Activated T-helper 2 cell treated with anti-CD3 and anti-CD28 coated beads, Interferon-gamma antibody, Interleukin-2, Interleukin-4, amounts not matched to agents 10 μg/mL and 5 μg/mL and 100 μg/mL, durations not matched to agents 14 hours and 24 hours and 36 hours (primary cell): Measurements from ENCODE around the gene FER. TPM values are rescaled to one million over a fixed set of nuclear protein-coding genes. Genes with fewer than 3 reads are reported as not detected.
"Not testable (repeated sequence)": the region's sequence is repeated elsewhere in the genome, so short reads cannot be mapped to it uniquely, and the experiment has no call there.

Experiments
- DNase-seq: peaks from one replicate; pipeline ENCODE4 v3.0.0; 2021; ENCODE audit warnings: low spot score
- H3K27ac Mint-ChIP-seq: one replicate; pipeline ENCODE4 v1.8.0; 2021; ENCODE audit warnings: mixed read lengths
- H3K27me3 Mint-ChIP-seq: one replicate; pipeline ENCODE4 v1.8.0; 2021; ENCODE audit warnings: low read depth, mixed read lengths
- H3K36me3 Mint-ChIP-seq: one replicate; pipeline ENCODE4 v1.8.0; 2021; ENCODE audit warnings: low read depth, mixed read lengths
- H3K4me1 Mint-ChIP-seq: one replicate; pipeline ENCODE4 v1.8.0; 2021; ENCODE audit warnings: low read depth, mixed read lengths
- H3K4me3 Mint-ChIP-seq: one replicate; pipeline ENCODE4 v1.8.0; 2021; ENCODE audit warnings: low read depth, mild to moderate bottlenecking, moderate library complexity, mixed read lengths
- H3K9me3 Mint-ChIP-seq: one replicate; pipeline ENCODE4 v1.8.0; 2021; ENCODE audit warnings: mixed read lengths
- intact Hi-C: fragments of 100-400 bp; cut with micrococcal nuclease; formaldehyde crosslinking; loops from one replicate; pipeline ENCODE4 v1.15.1; 2023
- total RNA-seq: library from RNA; stranded (reverse); gene quantifications from 2 replicates; pipeline ENCODE4 v1.2.3, GENCODE V29; 2022

Gene FER
- total RNA-seq, 1 donor from 2014 or later, result 7.0 TPM

DNA sequence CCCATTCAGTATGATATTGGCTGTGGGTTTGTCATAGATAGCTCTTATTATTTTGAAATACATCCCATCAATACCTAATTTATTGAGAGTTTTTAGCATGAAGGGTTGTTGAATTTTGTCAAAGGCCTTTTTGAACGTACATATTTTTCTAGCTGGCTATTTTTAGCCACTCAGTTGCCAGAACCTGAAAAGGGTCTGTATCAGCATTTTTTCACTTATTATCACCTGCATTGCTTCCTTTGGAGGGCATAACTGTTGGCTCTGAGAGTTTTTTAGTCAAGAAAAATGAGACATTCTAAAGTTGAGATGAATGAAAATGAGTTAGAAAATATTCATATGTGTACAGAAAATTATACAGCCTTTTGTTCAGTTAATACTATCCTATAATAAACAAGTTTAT is 278.0 kb downstream of the FER start:
- H3K36me3 Mint-ChIP-seq, H3K27me3 Mint-ChIP-seq, DNase-seq, H3K4me1 Mint-ChIP-seq, H3K4me3 Mint-ChIP-seq, H3K9me3 Mint-ChIP-seq, H3K27ac Mint-ChIP-seq, intact Hi-C loops: not testable (repeated sequence)

DNA sequence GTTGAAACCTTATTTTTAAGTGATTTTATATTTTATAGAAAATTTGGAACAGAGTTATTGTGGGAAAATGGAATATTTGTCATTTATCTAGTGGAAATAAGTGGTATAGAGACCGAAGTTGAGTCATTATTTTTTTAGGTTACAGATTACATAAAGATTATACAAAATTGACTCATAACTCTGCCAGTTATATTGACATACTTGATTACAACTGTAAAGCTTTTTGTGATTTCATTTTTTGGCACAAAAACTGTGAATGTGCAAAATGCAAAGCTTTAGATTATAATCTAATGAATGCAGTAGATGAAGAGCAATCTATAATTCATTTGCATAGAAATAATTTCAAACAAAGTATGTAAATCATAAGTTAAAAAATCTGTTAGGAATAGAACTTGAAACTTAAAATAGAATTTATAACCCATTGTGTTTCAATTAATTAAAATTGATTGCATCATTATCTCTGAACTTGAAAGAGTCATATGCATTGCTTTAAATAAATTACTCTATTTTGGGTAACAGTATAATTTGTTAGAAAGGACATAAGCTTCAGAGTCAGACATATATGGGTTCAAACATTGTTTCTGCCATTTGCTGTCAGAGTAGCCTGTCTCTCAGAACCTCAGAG is 280.4 kb downstream of the FER start:
- intact Hi-C loops, result no loop called here
- no peak overlapping the region for H3K4me3 Mint-ChIP-seq

DNA sequence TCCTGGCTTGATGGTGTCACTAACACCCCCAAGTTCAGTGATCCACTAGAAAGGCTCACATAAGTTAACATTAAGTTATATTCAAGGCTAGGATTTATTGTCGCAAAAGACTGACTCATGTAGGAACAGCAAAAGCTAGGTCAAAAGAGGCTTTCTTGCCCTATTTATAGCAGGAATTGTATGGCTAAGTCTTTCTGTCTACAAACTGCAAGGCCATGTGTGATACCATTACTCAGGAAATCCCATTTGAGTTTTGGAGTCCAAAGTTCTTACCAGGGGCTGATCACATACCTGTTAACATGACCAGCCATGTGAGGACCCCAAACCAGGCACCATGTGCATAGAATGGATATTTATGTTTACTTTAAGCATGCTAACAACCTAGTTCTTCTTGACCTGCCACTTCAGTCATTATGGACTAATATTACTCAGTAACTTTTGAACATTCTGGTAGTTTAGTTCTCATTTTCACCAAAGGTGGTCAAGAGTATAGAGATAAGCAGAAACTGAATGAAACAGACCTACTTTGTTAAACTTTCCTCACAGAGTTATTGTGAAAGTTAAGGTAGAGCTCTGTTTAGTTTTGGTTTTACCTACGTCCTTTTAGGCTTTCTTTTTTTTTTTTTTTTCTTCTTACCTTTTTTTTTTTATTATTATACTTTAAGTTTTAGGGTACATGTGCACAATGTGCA is 281.1 kb downstream of the FER start:
- intact Hi-C loops, result no loop called here
- Mint-ChIP-seq H3K4me1 (no peaks in the 10 kb centered on the region), H3K36me3 (no peaks in the 10 kb centered on the region), H3K27ac (no peak overlapping the region), H3K4me3 (no peak overlapping the region), H3K9me3 (no peaks in the 10 kb centered on the region), H3K27me3 (no peaks in the 10 kb centered on the region)
- DNase-seq, result no peak

More for the DNA sequence above, 280.4 kb downstream of the FER start:
- H3K9me3 Mint-ChIP-seq, result no peaks in the 10 kb centered on the region
- H3K4me1 Mint-ChIP-seq, result no peaks in the 10 kb centered on the region
- H3K27ac Mint-ChIP-seq, result no peak overlapping the region
- no peak for DNase-seq
- H3K27me3 Mint-ChIP-seq, result no peaks in the 10 kb centered on the region
- H3K36me3 Mint-ChIP-seq, result no peaks in the 10 kb centered on the region

DNA sequence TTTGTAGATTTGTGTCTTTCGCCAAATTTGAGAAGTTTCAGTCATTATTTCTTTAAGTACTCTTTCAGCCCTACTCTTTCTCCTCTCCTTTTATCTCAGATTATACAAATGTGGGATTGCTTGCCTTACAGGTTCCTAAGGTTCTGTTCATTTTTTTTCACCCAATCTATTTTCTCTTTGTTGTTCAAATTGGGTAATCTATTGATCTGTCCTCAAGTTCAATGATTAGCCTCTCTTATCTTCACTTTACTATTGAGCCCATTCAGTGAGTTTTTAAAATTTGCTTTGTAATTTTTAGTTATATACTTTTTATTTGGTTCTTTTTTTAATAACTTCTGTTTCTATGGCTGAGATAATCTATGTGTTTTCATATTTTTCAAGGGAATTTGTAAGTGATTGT is 282.1 kb downstream of the FER start:
- no peaks in the 10 kb centered on the region for H3K36me3 Mint-ChIP-seq
- no peaks in the 10 kb centered on the region for H3K4me1 Mint-ChIP-seq
- no peak for DNase-seq
- no peaks in the 10 kb centered on the region for H3K9me3 Mint-ChIP-seq
- no peak overlapping the region for H3K4me3 Mint-ChIP-seq
- H3K27ac Mint-ChIP-seq, result no peak overlapping the region
- no peaks in the 10 kb centered on the region for H3K27me3 Mint-ChIP-seq
- intact Hi-C loops, result no loop called here

GRCh38 chr5:109030360-109031143 is 282.9 kb downstream of the FER start:
- no peak for DNase-seq
- H3K9me3 Mint-ChIP-seq, result no peaks in the 10 kb centered on the region
- no peaks in the 10 kb centered on the region for H3K27me3 Mint-ChIP-seq
- H3K4me1 Mint-ChIP-seq, result no peaks in the 10 kb centered on the region
- no peaks in the 10 kb centered on the region for H3K36me3 Mint-ChIP-seq
- no peak overlapping the region for H3K4me3 Mint-ChIP-seq
- intact Hi-C loops, result no loop called here
- no peak overlapping the region for H3K27ac Mint-ChIP-seq

DNA sequence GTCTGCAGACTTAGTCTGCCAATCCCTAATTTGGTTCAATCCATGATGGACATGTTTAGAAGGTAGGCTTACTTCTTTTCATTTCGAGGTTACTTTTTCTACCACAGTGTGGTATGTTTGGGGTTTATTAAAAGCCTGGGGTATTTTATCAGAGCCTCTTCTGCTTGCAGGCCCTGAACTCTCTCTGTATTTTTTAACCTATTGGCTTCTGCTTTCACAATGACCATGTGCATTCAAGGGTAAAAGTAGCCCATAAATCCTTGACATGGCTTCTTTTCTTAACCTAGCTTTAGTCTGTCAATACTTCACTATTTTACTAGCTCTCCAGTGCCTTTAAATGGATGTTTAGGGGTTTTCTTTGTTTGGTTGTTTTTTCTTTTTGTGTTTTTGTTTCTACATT is 286.6 kb downstream of the FER start:
- Mint-ChIP-seq H3K4me3 (no peak overlapping the region), H3K27ac (no peak overlapping the region), H3K27me3 (no peaks in the 10 kb centered on the region), H3K36me3 (no peaks in the 10 kb centered on the region), H3K4me1 (no peaks in the 10 kb centered on the region), H3K9me3 (no peaks in the 10 kb centered on the region)
- DNase-seq, result no peak
- intact Hi-C loops, result no loop called here

- intact Hi-C loops, result no loop called here
- no peaks in the 10 kb centered on the region for H3K4me1 Mint-ChIP-seq
- H3K27ac Mint-ChIP-seq, result no peak overlapping the region
- no peak for DNase-seq
- no peaks in the 10 kb centered on the region for H3K9me3 Mint-ChIP-seq
- H3K36me3 Mint-ChIP-seq, result no peaks in the 10 kb centered on the region
- H3K27me3 Mint-ChIP-seq, result no peaks in the 10 kb centered on the region
- H3K4me3 Mint-ChIP-seq, result no peak overlapping the region
Observed at GRCh38 chr5:109035436-109035835, 287.7 kb downstream of the FER start.

- no peaks in the 10 kb centered on the region for H3K4me1 Mint-ChIP-seq
- H3K4me3 Mint-ChIP-seq, result no peak overlapping the region
- no peaks in the 10 kb centered on the region for H3K36me3 Mint-ChIP-seq
- intact Hi-C loops, result no loop called here
- H3K27me3 Mint-ChIP-seq, result no peaks in the 10 kb centered on the region
- no peaks in the 10 kb centered on the region for H3K9me3 Mint-ChIP-seq
- no peak overlapping the region for H3K27ac Mint-ChIP-seq
- DNase-seq, result no peak
Observed at GRCh38 chr5:109038209-109038840, 290.6 kb downstream of the FER start.

DNA sequence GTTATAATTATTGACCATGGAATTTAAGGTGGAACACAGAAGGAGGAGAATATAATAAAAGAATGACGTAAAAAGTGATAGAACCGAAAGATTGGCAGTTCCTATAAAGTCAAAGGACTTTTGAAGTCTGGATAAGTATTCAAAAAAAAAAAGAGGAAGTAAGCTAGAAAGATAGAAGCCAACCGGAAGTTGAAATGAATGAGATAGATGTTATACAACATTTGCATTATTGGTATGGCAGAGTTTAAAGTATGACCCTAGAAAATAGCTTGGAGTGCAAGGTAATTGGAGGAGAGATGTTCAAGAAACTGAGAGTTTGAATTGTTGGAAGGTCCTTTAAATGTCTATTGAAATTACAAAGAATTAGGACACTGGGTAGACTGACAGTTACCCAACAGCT is 293.6 kb downstream of the FER start:
- no peaks in the 10 kb centered on the region for H3K9me3 Mint-ChIP-seq
- no peaks in the 10 kb centered on the region for H3K27me3 Mint-ChIP-seq
- H3K4me3 Mint-ChIP-seq, result no peak overlapping the region
- no peak overlapping the region for H3K27ac Mint-ChIP-seq
- intact Hi-C loops, result no loop called here
- H3K4me1 Mint-ChIP-seq, result no peaks in the 10 kb centered on the region
- H3K36me3 Mint-ChIP-seq, result no peaks in the 10 kb centered on the region
- DNase-seq, result no peak

DNA sequence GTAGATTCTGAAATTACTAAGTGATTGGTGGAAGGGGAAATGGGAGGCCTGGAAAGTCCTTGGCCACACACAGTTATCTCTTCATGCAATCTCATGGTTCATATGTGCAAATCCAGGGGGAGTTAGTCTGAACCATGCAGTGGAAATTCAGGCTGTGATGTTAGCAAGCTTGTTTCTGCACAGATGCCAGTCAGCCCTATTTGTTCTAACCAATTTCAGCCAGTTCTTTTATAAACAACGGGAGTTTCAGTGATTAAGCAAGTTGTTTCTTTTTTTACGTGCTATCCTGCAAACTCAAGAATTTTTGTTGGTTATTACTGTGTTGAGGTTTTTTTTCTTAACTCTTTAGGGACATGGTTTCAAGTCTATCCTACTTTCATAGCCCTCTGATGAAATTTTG is 298.0 kb downstream of the FER start:
- Mint-ChIP-seq H3K27ac (no peak overlapping the region), H3K27me3 (no peaks in the 10 kb centered on the region), H3K9me3 (no peaks in the 10 kb centered on the region), H3K36me3 (no peaks in the 10 kb centered on the region), H3K4me3 (no peak overlapping the region), H3K4me1 (no peaks in the 10 kb centered on the region)
- DNase-seq, result no peak
- intact Hi-C loops, result no loop called here

- intact Hi-C loops, result no loop called here
- no peaks in the 10 kb centered on the region for H3K9me3 Mint-ChIP-seq
- no peak overlapping the region for H3K27ac Mint-ChIP-seq
- no peak for DNase-seq
- no peaks in the 10 kb centered on the region for H3K27me3 Mint-ChIP-seq
- no peak overlapping the region for H3K4me3 Mint-ChIP-seq
- no peaks in the 10 kb centered on the region for H3K4me1 Mint-ChIP-seq
- no peaks in the 10 kb centered on the region for H3K36me3 Mint-ChIP-seq
Observed at GRCh38 chr5:109049565-109049964, 301.9 kb downstream of the FER start.

DNA sequence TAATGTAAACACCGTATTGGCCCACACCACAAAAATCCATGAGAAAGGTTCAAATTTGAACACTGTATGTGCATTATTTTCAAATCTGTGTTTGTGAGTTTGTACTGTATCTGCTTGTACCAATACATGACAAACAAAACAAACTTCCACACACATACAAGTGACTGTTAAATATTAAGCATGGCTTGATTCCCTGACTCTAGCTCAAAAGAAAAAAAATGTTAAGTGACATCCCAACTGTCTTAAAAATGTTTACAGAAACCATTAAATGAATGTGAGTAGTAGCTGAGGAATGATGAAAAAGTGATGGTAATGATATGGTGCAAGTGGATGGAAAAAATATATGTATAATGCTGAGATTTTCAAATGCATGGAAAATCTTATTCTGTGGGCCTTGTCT is 302.6 kb downstream of the FER start:
- H3K27me3 Mint-ChIP-seq, intact Hi-C loops, H3K27ac Mint-ChIP-seq, H3K9me3 Mint-ChIP-seq, DNase-seq, H3K36me3 Mint-ChIP-seq, H3K4me1 Mint-ChIP-seq, H3K4me3 Mint-ChIP-seq: not testable (repeated sequence)

- H3K27me3 Mint-ChIP-seq, H3K27ac Mint-ChIP-seq, H3K4me3 Mint-ChIP-seq, H3K36me3 Mint-ChIP-seq, DNase-seq, H3K4me1 Mint-ChIP-seq, H3K9me3 Mint-ChIP-seq, intact Hi-C loops: not testable (repeated sequence)
Observed at GRCh38 chr5:109052216-109052615, 304.5 kb downstream of the FER start.
